ENCODE results near the gene CLK1.

GRCh38 chr2:200899482-200899881 is 35.0 kb upstream of the CLK1 start:
- TF ChIP-seq POLR2A (IDR thresholded peaks at IDR 0.05; ENCODE audit: low read depth, low read length): no peak
- no peak for TF ChIP-seq POLR2AphosphoS5 (IDR thresholded peaks at IDR 0.05; ENCODE audit: low read depth, low read length)
- TF ChIP-seq TAF1 (IDR thresholded peaks at IDR 0.05; ENCODE audit: low read depth, low read length): no peak
